PC-3 (cell line): ENCODE measurements around the gene UNCX.

Experiments
- CTCF ChIP-seq: fragments of 300-600 bp; sonication (generic); conservative IDR thresholded peaks from 2 replicates; pipeline ENCODE4 v1.5.1; 2017; ENCODE audit warnings: antibody characterized with exemption, low read depth, mild to moderate bottlenecking, low read length
- EZH2phosphoT487 ChIP-seq: fragments of 300-600 bp; sonication (generic); IDR thresholded peaks from 2 replicates; pipeline ENCODE4 v1.6.1; 2018; ENCODE audit warnings: mild to moderate bottlenecking, antibody characterized with exemption, low read length, borderline replicate concordance

GRCh38 chr7:1197997-1198625 is 34.6 kb upstream of the UNCX start:
- TF ChIP-seq CTCF, result no peak
- no peak for TF ChIP-seq EZH2phosphoT487
